ENCODE measurements around the gene DLG2.

GRCh38 chr11:85440273-85440672, 186.9 kb downstream of the DLG2 start:
- TF ChIP-seq ZNF274 (IDR thresholded peaks at IDR 0.05; ENCODE audit: borderline replicate concordance, low read depth, low read length) = no peak
- TF ChIP-seq REST (IDR thresholded peaks at IDR 0.05; ENCODE audit: borderline replicate concordance) = no peak
- TF ChIP-seq REST (CRISPR knock-in tag; IDR thresholded peaks at IDR 0.05; ENCODE audit: low read depth) = no peak
- no peak for TF ChIP-seq CTCF (IDR thresholded peaks at IDR 0.05 in 2 of 3, conservative IDR thresholded peaks at IDR 0.05 in 1 of 3; ENCODE audit: insufficient read depth in 2 of 3, low read depth in 1 of 3, low read length in 3 of 3)
- no peak for TF ChIP-seq ZNF707 (CRISPR knock-in tag; conservative IDR thresholded peaks at IDR 0.05)
- no peak for TF ChIP-seq ARID1B (IDR thresholded peaks at IDR 0.05)
- no peak for TF ChIP-seq CHD4 (IDR thresholded peaks at IDR 0.05; ENCODE audit: insufficient read depth, insufficient replicate concordance, low read depth, low read length, poor library complexity, severe bottlenecking)
- TF ChIP-seq CBFB (CRISPR knock-in tag; IDR thresholded peaks at IDR 0.05) = no peak
- TF ChIP-seq FOXJ3 (CRISPR knock-in tag; IDR thresholded peaks at IDR 0.05) = no peak
- no peak for TF ChIP-seq TBL1XR1 (IDR thresholded peaks at IDR 0.05; ENCODE audit: low read length in 2 of 2)
- TF ChIP-seq JUN (IDR thresholded peaks at IDR 0.05; ENCODE audit: borderline replicate concordance, low read depth, low read length) = no peak
- no peak for TF ChIP-seq JUN (CRISPR knock-in tag; IDR thresholded peaks at IDR 0.05; ENCODE audit: borderline replicate concordance)
- TF ChIP-seq FOSL1 (tag; conservative IDR thresholded peaks at IDR 0.05) = no peak

Measured in K562 (cell line).